ENCODE results near the gene OTUD3.

DNA sequence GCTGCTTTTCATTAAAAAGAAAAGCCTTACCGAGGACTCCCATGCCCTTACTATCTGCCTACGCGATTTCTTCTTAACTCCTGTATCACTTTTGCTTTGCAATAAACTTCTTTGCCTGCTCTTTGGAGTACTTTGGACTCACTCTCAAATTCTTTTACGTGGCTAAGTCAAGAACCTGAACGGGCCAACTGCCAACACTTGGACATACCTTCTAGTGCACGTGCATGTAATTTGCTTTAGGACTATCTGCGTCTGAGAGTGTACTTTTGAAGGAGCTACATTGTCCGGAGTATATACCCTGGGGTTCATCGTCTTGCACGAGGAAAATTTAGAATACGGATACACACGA, 3.6 kb upstream of the OTUD3 start:
- TF ChIP-seq, protein P1, sequence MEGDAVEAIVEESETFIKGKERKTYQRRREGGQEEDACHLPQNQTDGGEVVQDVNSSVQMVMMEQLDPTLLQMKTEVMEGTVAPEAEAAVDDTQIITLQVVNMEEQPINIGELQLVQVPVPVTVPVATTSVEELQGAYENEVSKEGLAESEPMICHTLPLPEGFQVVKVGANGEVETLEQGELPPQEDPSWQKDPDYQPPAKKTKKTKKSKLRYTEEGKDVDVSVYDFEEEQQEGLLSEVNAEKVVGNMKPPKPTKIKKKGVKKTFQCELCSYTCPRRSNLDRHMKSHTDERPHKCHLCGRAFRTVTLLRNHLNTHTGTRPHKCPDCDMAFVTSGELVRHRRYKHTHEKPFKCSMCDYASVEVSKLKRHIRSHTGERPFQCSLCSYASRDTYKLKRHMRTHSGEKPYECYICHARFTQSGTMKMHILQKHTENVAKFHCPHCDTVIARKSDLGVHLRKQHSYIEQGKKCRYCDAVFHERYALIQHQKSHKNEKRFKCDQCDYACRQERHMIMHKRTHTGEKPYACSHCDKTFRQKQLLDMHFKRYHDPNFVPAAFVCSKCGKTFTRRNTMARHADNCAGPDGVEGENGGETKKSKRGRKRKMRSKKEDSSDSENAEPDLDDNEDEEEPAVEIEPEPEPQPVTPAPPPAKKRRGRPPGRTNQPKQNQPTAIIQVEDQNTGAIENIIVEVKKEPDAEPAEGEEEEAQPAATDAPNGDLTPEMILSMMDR (IDR thresholded peaks at IDR 0.05; ENCODE audit: low read depth, low read length, poor library complexity, severe bottlenecking) = no peak
- no peak for TF ChIP-seq EZH2phosphoT487 (IDR thresholded peaks at IDR 0.05; ENCODE audit: borderline replicate concordance, low read length)
